HG02571 (cell line): ENCODE measurements around the gene CHST11.
"Not testable (repeated sequence)": the region's sequence is repeated elsewhere in the genome, so short reads cannot be mapped to it uniquely, and the experiment has no call there.

Experiments used
- ATAC-seq: cut with Tn5 transposase; IDR thresholded peaks from one replicate; pipeline ENCODE4 v1.9.1; 2021; ENCODE audit warnings: mild to moderate bottlenecking, moderate library complexity; ENCODE audit not compliant: unreplicated experiment

The CHST11 gene

GRCh38 chr12:104524034-104524832 lies 67.5 kb downstream of the CHST11 start:
- ATAC-seq, result no peak

GRCh38 chr12:104526320-104526719 lies 69.6 kb downstream of the CHST11 start:
- no peak for ATAC-seq

- ATAC-seq, result no peak
These were observed 70.0 kb downstream of the CHST11 start for GRCh38 chr12:104526751-104527150.

- not testable (repeated sequence) for ATAC-seq
These were observed 70.9 kb downstream of the CHST11 start for GRCh38 chr12:104527653-104528052.

- no peak for ATAC-seq
These were observed 72.6 kb downstream of the CHST11 start for GRCh38 chr12:104529130-104529874.

- no peak for ATAC-seq
These were observed 75.9 kb downstream of the CHST11 start for GRCh38 chr12:104532636-104533035.

- no peak for ATAC-seq
These were observed 76.4 kb downstream of the CHST11 start for GRCh38 chr12:104533134-104533533.

GRCh38 chr12:104534162-104534856 lies 77.6 kb downstream of the CHST11 start:
- ATAC-seq, result no peak

GRCh38 chr12:104534857-104535248 lies 78.1 kb downstream of the CHST11 start:
- no peak for ATAC-seq

- ATAC-seq, result no peak
These were observed 78.6 kb downstream of the CHST11 start for GRCh38 chr12:104535369-104535768.

- ATAC-seq, result no peak
These were observed 80.1 kb downstream of the CHST11 start for GRCh38 chr12:104536841-104537240.

- no peak for ATAC-seq
These were observed 81.3 kb downstream of the CHST11 start for GRCh38 chr12:104538056-104538455.

- no peak for ATAC-seq
These were observed 82.2 kb downstream of the CHST11 start for GRCh38 chr12:104538891-104539462.

- no peak for ATAC-seq
These were observed 88.1 kb downstream of the CHST11 start for GRCh38 chr12:104544836-104545235.

GRCh38 chr12:104546575-104546974 lies 89.8 kb downstream of the CHST11 start:
- no peak for ATAC-seq

GRCh38 chr12:104547235-104547634 lies 90.5 kb downstream of the CHST11 start:
- no peak for ATAC-seq

GRCh38 chr12:104549815-104550480 lies 93.2 kb downstream of the CHST11 start:
- ATAC-seq, result no peak

GRCh38 chr12:104551313-104551931 lies 94.7 kb downstream of the CHST11 start:
- no peak for ATAC-seq

GRCh38 chr12:104553421-104553820 lies 96.7 kb downstream of the CHST11 start:
- ATAC-seq, result no peak

GRCh38 chr12:104555648-104556047 lies 98.9 kb downstream of the CHST11 start:
- ATAC-seq, result no peak
